Measurements from ENCODE around the gene STK36. TPM values are rescaled to one million over a fixed set of nuclear protein-coding genes. Genes with fewer than 3 reads are reported as not detected.

The STK36 gene
- total RNA-seq, 1 donor from 2014 or later = 20.0 TPM

- DNase-seq = no peak
Observed at GRCh38 chr2:218746960-218747359, 75.1 kb downstream of the STK36 start.

- DNase-seq = no peak
Observed at GRCh38 chr2:218748741-218749441, 77.0 kb downstream of the STK36 start.

Other genes starting within 250 kb of the STK36 start
- gene USP37, start 103.7 kb upstream of the STK36 start, total RNA-seq = 19.9 TPM
- 32.5 TPM for gene CNOT9, start 103.2 kb upstream of the STK36 start, total RNA-seq
- gene PLCD4, start 64.2 kb upstream of the STK36 start, total RNA-seq = 2.8 TPM
- 8.7 TPM for gene ZNF142, start 12.5 kb upstream of the STK36 start, total RNA-seq
- gene BCS1L, start 12.4 kb upstream of the STK36 start, total RNA-seq = 19.5 TPM
- 10.7 TPM for gene RNF25, start 84 bp upstream of the STK36 start, total RNA-seq
- 20.6 TPM for gene TTLL4, start 38.7 kb downstream of the STK36 start, total RNA-seq
- gene CYP27A1, start 110.1 kb downstream of the STK36 start, total RNA-seq = 10.8 TPM
- gene PRKAG3, start 159.7 kb downstream of the STK36 start, total RNA-seq = 2.5 TPM
- gene WNT6, start 187.7 kb downstream of the STK36 start, total RNA-seq = 1.7 TPM
- 5.7 TPM for gene WNT10A, start 208.8 kb downstream of the STK36 start, total RNA-seq

Data from skin of body (tissue), 2 donors.